ENCODE measurements around the gene KCND3.

KCND3 gene

GRCh38 chr1:111967886-111968285 is 21.6 kb downstream of the KCND3 start (continued):
- TF ChIP-seq POU6F1 (CRISPR knock-in tag; IDR thresholded peaks at IDR 0.05; ENCODE audit: borderline replicate concordance, low read depth) (no peak), ESRRG (CRISPR knock-in tag; IDR thresholded peaks at IDR 0.05) (no peak), BACH2 (CRISPR knock-in tag; IDR thresholded peaks at IDR 0.05; ENCODE audit: borderline replicate concordance) (no peak), ZNF70 (CRISPR knock-in tag; IDR thresholded peaks at IDR 0.05) (no peak), SNAI2 (CRISPR knock-in tag; IDR thresholded peaks at IDR 0.05) (no peak)

DNA sequence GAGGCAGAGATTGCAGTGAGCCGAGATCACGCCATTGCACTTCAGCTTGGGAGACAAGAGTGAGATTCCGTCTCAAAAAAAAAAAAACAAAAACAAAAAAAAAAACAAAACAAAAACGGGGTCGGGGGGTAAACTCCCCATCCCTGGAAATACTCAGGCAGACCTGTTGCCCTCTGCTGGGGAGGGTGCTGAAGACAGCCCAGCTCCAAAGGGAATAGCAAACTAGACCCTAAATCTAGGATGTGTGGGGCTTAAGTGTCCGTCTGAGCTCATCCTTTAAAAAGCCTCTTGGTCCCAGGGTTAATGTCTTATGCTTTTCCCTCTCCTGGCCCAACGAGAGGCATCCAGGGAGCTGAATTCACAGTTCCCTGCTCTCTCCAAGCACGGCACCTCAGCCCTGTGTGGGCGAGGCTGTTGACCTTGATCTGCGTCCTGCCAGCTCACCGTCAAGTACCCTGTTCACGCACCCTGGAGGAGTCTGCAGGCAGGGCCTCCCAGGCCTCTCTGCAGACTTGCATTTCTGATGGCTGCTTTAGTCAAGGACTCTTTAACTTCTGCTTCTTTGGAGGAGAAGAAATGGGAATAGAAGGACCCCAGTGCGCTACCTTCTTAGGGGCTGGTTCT is 22.3 kb downstream of the KCND3 start:
- no peak for ATAC-seq
- TF ChIP-seq ESRRG (CRISPR knock-in tag; IDR thresholded peaks at IDR 0.05) = no peak
- no peak for TF ChIP-seq ZNF70 (CRISPR knock-in tag; IDR thresholded peaks at IDR 0.05)
- no peak for TF ChIP-seq SNAI2 (CRISPR knock-in tag; IDR thresholded peaks at IDR 0.05)
- no peak for TF ChIP-seq POU6F1 (CRISPR knock-in tag; IDR thresholded peaks at IDR 0.05; ENCODE audit: borderline replicate concordance, low read depth)

GRCh38 chr1:111965781-111966443 is 23.6 kb downstream of the KCND3 start:
- TF ChIP-seq ZNF70 (CRISPR knock-in tag; IDR thresholded peaks at IDR 0.05) (no peak), ISL1 (CRISPR knock-in tag; IDR thresholded peaks at IDR 0.05) (no peak), ESRRG (CRISPR knock-in tag; IDR thresholded peaks at IDR 0.05) (no peak), ZNF8 (CRISPR knock-in tag; IDR thresholded peaks at IDR 0.05) (no peak), GLIS3 (CRISPR knock-in tag; IDR thresholded peaks at IDR 0.05) (no peak), TCF4 (CRISPR knock-in tag; IDR thresholded peaks at IDR 0.05; ENCODE audit: borderline replicate concordance) (no peak), POU6F1 (CRISPR knock-in tag; IDR thresholded peaks at IDR 0.05; ENCODE audit: borderline replicate concordance, low read depth) (no peak), ZC3H10 (CRISPR knock-in tag; IDR thresholded peaks at IDR 0.05) (no peak), PPARA (CRISPR knock-in tag; IDR thresholded peaks at IDR 0.05; ENCODE audit: borderline replicate concordance) (no peak), TOX (CRISPR knock-in tag; IDR thresholded peaks at IDR 0.05; ENCODE audit: borderline replicate concordance) (no peak), ARNTL (CRISPR knock-in tag; IDR thresholded peaks at IDR 0.05; ENCODE audit: borderline replicate concordance, low read depth) (no peak), OSR1 (CRISPR knock-in tag; IDR thresholded peaks at IDR 0.05) (no peak), CSRNP3 (CRISPR knock-in tag; IDR thresholded peaks at IDR 0.05) (no peak), CSDC2 (CRISPR knock-in tag; IDR thresholded peaks at IDR 0.05) (no peak)
- TF ChIP-seq, protein P1, sequence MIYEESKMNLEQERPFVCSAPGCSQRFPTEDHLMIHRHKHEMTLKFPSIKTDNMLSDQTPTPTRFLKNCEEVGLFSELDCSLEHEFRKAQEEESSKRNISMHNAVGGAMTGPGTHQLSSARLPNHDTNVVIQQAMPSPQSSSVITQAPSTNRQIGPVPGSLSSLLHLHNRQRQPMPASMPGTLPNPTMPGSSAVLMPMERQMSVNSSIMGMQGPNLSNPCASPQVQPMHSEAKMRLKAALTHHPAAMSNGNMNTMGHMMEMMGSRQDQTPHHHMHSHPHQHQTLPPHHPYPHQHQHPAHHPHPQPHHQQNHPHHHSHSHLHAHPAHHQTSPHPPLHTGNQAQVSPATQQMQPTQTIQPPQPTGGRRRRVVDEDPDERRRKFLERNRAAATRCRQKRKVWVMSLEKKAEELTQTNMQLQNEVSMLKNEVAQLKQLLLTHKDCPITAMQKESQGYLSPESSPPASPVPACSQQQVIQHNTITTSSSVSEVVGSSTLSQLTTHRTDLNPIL (CRISPR knock-in tag; IDR thresholded peaks at IDR 0.05; ENCODE audit: low read depth) = no peak
- TF ChIP-seq, protein P2, sequence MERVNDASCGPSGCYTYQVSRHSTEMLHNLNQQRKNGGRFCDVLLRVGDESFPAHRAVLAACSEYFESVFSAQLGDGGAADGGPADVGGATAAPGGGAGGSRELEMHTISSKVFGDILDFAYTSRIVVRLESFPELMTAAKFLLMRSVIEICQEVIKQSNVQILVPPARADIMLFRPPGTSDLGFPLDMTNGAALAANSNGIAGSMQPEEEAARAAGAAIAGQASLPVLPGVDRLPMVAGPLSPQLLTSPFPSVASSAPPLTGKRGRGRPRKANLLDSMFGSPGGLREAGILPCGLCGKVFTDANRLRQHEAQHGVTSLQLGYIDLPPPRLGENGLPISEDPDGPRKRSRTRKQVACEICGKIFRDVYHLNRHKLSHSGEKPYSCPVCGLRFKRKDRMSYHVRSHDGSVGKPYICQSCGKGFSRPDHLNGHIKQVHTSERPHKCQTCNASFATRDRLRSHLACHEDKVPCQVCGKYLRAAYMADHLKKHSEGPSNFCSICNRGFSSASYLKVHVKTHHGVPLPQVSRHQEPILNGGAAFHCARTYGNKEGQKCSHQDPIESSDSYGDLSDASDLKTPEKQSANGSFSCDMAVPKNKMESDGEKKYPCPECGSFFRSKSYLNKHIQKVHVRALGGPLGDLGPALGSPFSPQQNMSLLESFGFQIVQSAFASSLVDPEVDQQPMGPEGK (CRISPR knock-in tag; IDR thresholded peaks at IDR 0.05; ENCODE audit: borderline replicate concordance) = no peak
- ATAC-seq = no peak

Data from SK-N-SH treated with all-trans-retinoic acid at 6 μM for 48 hours (cell line).